HG03045 (cell line): ENCODE data around the gene NUDT1.

Experiments
- ATAC-seq: cut with Tn5 transposase; IDR thresholded peaks from one replicate; pipeline ENCODE4 v1.9.1; 2021; ENCODE audit warnings: mild to moderate bottlenecking, moderate library complexity; ENCODE audit not compliant: unreplicated experiment

Gene NUDT1

GRCh38 chr7:2204446-2204845 lies 37.6 kb upstream of the NUDT1 start:
- no peak for ATAC-seq

GRCh38 chr7:2205036-2205780 lies 36.8 kb upstream of the NUDT1 start:
- ATAC-seq = no peak

- no peak for ATAC-seq
These were observed 33.3 kb upstream of the NUDT1 start for GRCh38 chr7:2208712-2209111.

- ATAC-seq = peak; percentile 61
These were observed 32.7 kb upstream of the NUDT1 start for GRCh38 chr7:2209146-2209960.

- ATAC-seq = no peak
These were observed 32.1 kb upstream of the NUDT1 start for GRCh38 chr7:2209961-2210323.

GRCh38 chr7:2210551-2211258 lies 31.3 kb upstream of the NUDT1 start:
- ATAC-seq = no peak

- no peak for ATAC-seq
These were observed 30.7 kb upstream of the NUDT1 start for GRCh38 chr7:2211259-2211880.

GRCh38 chr7:2211926-2212325 lies 30.1 kb upstream of the NUDT1 start:
- no peak for ATAC-seq

GRCh38 chr7:2212906-2213305 lies 29.1 kb upstream of the NUDT1 start:
- no peak for ATAC-seq

GRCh38 chr7:2213551-2214215 lies 28.3 kb upstream of the NUDT1 start:
- ATAC-seq = no peak

- ATAC-seq = no peak
These were observed 27.4 kb upstream of the NUDT1 start for GRCh38 chr7:2214636-2215035.

- ATAC-seq = no peak
These were observed 26.2 kb upstream of the NUDT1 start for GRCh38 chr7:2215851-2216250.

GRCh38 chr7:2217206-2217605 lies 24.8 kb upstream of the NUDT1 start:
- no peak for ATAC-seq

- ATAC-seq = no peak
These were observed 24.1 kb upstream of the NUDT1 start for GRCh38 chr7:2217716-2218443.

- ATAC-seq = no peak
These were observed 23.6 kb upstream of the NUDT1 start for GRCh38 chr7:2218444-2218785.

GRCh38 chr7:2219136-2219535 lies 22.9 kb upstream of the NUDT1 start:
- ATAC-seq = no peak

GRCh38 chr7:2219606-2220005 lies 22.4 kb upstream of the NUDT1 start:
- no peak for ATAC-seq

GRCh38 chr7:2220030-2220429 lies 22.0 kb upstream of the NUDT1 start:
- no peak for ATAC-seq

GRCh38 chr7:2220506-2220905 lies 21.5 kb upstream of the NUDT1 start:
- no peak for ATAC-seq

GRCh38 chr7:2220954-2221353 lies 21.1 kb upstream of the NUDT1 start:
- ATAC-seq = no peak
